ENCODE data around the gene SLFN11.

SLFN11 gene

DNA sequence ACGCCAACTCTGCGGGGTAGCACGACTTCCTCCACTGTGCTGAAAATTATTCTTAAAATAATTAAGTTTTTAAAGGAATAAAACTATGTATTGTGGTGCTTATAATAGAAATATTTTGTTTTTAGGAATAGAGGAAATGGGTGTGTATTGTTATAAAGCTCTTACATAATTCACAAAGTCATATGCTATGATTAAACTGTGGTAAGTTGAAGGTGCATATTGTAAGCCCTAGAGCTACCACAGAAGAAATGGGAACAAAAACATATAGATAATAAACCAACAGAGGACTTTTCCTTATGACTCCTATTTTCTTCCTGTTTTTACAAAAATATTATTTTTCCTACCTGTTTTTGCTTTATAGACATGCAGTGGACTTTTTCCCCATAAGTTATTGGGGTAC lies 4.3 kb upstream of the SLFN11 start:
- no peak overlapping the region for H3K9ac ChIP-seq (ENCODE audit: low read length)
- H3K36me3 ChIP-seq (ENCODE audit: control insufficient read depth, insufficient read depth, low read length) = no peaks in the 10 kb centered on the region
- H3K4me3 ChIP-seq (ENCODE audit: low read length) = no peak overlapping the region
- H3K27me3 ChIP-seq (ENCODE audit: control insufficient read depth, insufficient read depth, low read length) = no peaks in the 10 kb centered on the region
- H3K27ac ChIP-seq (ENCODE audit: low read depth, low read length) = no peak overlapping the region
- peaks cover 5% of the 10 kb centered on the region for H3K4me1 ChIP-seq (ENCODE audit: control insufficient read depth, insufficient read depth, low read length)

DNA sequence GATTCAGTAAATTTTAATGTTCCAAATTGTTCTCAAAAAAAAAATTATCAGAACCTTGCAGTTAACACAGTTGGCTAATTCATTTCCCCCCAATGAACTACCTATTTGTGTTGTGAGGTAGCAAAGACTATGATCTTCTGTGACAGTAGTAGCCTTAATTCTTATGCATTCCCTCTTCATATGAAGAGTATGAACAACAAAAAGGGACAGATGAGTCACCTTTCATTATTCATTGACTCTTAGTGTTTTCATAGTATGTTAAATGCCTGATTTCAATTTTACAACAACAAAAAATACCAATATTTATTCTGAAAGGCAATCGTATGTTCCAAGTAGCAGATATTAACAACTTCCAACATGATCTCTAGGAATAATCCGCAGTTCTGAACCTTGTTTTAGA lies 3.6 kb upstream of the SLFN11 start:
- H3K4me3 ChIP-seq (ENCODE audit: low read length) = no peak overlapping the region
- H3K4me1 ChIP-seq (ENCODE audit: control insufficient read depth, insufficient read depth, low read length) = peaks cover 5% of the 10 kb centered on the region
- H3K36me3 ChIP-seq (ENCODE audit: control insufficient read depth, insufficient read depth, low read length) = no peaks in the 10 kb centered on the region
- no peaks in the 10 kb centered on the region for H3K27me3 ChIP-seq (ENCODE audit: control insufficient read depth, insufficient read depth, low read length)
- no peak overlapping the region for H3K9ac ChIP-seq (ENCODE audit: low read length)
- H3K27ac ChIP-seq (ENCODE audit: low read depth, low read length) = no peak overlapping the region

DNA sequence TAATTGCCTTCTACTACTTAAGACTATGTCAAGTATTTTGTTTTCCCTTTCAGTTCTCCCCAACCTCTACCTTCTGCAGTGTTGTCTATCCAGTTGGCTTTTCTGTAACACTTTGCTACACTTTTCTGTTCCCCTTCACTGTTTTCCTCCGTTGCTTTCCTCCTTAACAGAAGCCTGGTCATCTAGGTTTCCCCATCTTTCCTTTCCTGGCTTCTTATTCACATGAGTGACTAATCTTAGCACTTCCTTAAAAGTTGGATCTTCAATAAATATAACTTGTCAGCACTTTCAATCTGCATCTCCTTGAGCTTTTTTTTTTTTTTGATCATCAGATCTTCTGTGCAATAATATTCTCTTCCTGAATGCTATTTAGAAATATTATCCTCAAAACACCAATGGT lies 2.8 kb upstream of the SLFN11 start:
- Histone ChIP-seq H3K36me3 (ENCODE audit: control insufficient read depth, insufficient read depth, low read length) (no peaks in the 10 kb centered on the region), H3K4me3 (ENCODE audit: low read length) (no peak overlapping the region), H3K9ac (ENCODE audit: low read length) (no peak overlapping the region), H3K27ac (ENCODE audit: low read depth, low read length) (peak overlapping the region; percentile 32), H3K27me3 (ENCODE audit: control insufficient read depth, insufficient read depth, low read length) (no peaks in the 10 kb centered on the region), H3K4me1 (ENCODE audit: control insufficient read depth, insufficient read depth, low read length) (peaks cover 5% of the 10 kb centered on the region)

DNA sequence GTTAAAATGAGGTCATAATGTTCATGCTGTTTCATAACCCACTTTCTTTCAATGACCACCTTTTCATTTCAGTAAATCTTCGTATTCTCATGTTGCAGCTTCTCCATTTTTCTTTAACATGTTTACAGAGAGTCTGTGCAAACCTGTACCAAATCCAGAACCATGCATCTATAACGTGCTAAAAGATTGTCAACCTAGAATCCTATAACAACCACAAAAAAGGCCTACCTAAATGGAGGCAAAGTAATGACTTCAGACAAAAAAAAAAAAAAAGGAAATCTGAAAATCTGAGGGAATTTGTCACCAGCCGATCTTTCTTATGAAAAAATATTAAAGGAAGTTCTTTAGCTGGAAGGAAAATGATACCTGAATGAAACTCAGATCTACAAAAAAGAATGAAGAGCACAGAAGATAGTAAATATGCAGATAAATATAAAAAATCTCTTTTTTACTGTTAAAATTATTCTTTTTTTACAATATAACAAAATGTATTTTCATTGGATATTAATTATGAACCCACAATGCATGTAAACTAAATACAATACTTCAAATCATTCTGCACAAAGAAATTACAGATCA lies 1.4 kb upstream of the SLFN11 start:
- Histone ChIP-seq H3K4me1 (ENCODE audit: control insufficient read depth, insufficient read depth, low read length) (peaks cover 5% of the 10 kb centered on the region), H3K27ac (ENCODE audit: low read depth, low read length) (peak overlapping the region; percentile 97), H3K9ac (ENCODE audit: low read length) (peak overlapping the region; percentile 76), H3K4me3 (ENCODE audit: low read length) (peak overlapping the region; percentile 71), H3K27me3 (ENCODE audit: control insufficient read depth, insufficient read depth, low read length) (no peaks in the 10 kb centered on the region), H3K36me3 (ENCODE audit: control insufficient read depth, insufficient read depth, low read length) (no peaks in the 10 kb centered on the region)

DNA sequence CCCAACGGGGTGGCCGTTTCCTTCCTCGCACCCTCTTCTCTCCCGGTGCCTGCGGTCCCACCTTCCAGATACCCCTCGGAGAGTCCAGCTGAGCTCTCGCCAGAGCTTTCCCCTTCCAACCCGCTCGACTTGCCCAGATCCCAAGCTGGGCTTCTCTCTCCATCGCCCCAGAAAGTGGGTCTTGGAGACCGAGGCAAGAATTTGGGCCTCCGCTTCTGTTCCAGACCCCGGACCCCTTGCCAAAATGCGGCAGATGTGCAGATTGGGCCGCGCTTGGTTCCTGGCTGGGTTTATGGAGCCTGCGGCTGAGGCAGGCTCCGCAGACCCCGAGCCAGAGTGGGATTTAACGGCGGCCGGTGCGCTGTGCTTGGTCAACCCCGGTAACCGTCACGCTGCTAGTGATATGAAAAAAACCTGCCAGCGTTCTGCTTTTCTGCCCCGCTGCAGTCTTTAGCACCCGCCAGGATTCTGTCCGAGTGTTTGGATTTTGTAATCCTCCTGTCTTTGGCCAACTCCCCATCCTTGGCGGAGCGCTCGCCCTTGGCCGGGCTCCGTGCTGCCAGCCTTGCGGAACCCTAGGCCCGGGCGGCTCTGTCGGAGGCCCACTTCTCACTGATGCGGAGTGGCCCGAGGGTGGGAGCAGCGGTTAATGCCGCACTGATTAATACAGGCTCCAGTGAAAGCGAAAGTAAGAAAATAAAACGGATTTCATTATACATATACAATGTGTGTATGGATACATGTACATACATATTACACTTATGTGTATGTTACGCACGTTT lies 754 bp upstream of the SLFN11 start:
- H3K27me3 ChIP-seq (ENCODE audit: control insufficient read depth, insufficient read depth, low read length) = no peaks in the 10 kb centered on the region
- H3K9ac ChIP-seq (ENCODE audit: low read length) = peak overlapping the region; percentile 76
- no peaks in the 10 kb centered on the region for H3K36me3 ChIP-seq (ENCODE audit: control insufficient read depth, insufficient read depth, low read length)
- peak overlapping the region; percentile 97 for H3K27ac ChIP-seq (ENCODE audit: low read depth, low read length)
- H3K4me3 ChIP-seq (ENCODE audit: low read length) = peak overlapping the region; percentile 71
- H3K4me1 ChIP-seq (ENCODE audit: control insufficient read depth, insufficient read depth, low read length) = peaks cover 5% of the 10 kb centered on the region

DNA sequence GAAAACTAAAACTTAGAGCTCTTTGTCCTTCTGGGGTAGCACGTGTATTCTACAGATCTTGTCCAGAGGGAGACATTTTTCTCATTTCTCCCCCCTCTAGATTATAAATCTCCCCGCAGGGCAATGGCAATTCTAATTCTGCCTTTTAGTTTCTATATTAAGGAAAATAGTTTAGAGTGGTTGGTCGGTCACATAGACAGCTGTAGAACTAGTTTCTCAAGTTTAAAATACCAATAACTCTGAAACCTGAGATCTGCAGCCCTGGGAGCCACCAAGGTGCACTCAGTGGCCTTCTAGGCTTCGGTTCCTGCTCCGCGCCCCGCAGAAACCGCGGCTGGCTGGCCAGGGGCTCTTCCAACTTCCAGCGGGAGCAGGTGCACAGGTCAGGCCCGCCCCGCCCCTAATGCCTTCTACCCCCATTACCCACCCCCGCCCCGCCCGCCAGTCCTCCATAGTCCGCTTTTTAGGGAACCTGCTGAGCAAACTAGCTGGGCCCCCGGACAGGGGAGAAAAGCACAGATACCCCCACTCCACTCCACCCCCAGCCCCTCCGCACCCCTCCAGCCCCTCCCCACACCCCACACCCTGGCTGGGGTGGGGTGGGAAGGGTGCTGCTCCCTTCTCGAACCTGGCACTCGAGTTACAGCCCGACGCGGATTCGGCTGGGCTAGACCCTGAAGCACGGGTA lies 431 bp downstream of the SLFN11 start:
- Histone ChIP-seq H3K27ac (ENCODE audit: low read depth, low read length) (peak overlapping the region; percentile 97), H3K4me3 (ENCODE audit: low read length) (peak overlapping the region; percentile 71), H3K27me3 (ENCODE audit: control insufficient read depth, insufficient read depth, low read length) (no peaks in the 10 kb centered on the region), H3K4me1 (ENCODE audit: control insufficient read depth, insufficient read depth, low read length) (peaks cover 5% of the 10 kb centered on the region), H3K9ac (ENCODE audit: low read length) (peak overlapping the region; percentile 57), H3K36me3 (ENCODE audit: control insufficient read depth, insufficient read depth, low read length) (no peaks in the 10 kb centered on the region)

DNA sequence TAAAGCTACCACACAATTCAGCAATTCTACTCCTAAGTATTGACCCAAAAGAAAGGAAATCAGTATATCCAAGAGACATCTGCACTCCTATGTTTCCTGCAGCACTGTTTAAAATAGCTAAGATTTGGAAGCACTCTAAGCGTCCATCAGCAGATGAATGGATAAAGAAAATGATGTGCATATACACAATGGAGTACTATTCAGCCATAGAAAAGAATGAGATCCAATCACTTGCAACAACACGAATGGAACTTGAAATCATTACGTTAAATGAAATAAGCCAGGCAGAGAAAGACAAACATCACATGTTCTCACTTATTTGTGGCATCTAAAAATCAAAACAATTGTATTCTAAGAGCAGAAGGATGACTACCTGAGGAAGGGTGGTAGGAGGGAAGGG lies 1.5 kb downstream of the SLFN11 start:
- Histone ChIP-seq H3K27me3 (ENCODE audit: control insufficient read depth, insufficient read depth, low read length) (no peaks in the 10 kb centered on the region), H3K9ac (ENCODE audit: low read length) (no peak overlapping the region), H3K27ac (ENCODE audit: low read depth, low read length) (no peak overlapping the region), H3K36me3 (ENCODE audit: control insufficient read depth, insufficient read depth, low read length) (no peaks in the 10 kb centered on the region), H3K4me3 (ENCODE audit: low read length) (no peak overlapping the region), H3K4me1 (ENCODE audit: control insufficient read depth, insufficient read depth, low read length) (peaks cover 5% of the 10 kb centered on the region)

DNA sequence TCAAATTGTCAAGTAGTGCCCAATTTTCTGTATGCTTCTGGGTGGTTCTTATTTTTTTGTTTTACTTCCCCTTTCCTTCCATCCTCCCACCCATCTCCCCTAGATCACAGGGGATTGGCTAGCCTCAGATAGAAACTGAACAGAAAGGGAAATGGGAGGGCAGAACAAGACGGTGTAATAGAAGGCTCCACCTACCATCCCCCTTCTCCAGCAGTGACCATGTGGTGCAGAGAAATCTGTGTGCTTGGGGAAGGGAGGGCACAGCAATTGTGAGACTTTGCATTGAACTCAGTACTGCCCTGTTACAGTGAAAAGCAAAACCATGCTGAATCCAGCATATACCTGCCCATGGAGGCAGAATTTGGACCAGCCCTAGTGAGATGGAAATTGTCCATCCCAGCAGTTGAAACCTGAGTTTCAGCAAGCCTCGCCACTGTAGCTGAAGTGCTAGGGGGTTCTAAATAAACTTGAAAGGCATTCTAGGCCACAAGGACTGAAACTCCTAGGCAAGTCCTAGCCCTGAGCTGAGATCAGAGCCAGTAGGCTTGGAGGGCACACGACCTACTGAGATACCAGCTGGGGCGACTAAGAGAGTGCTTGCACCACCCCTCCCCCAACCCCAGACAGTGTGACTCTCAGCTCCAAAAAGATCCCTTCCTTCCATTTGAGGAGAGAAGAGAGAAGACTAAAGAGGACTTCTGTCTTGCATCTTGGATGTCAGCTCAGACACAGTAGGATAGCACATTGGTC lies 5.2 kb downstream of the SLFN11 start:
- Histone ChIP-seq H3K27me3 (ENCODE audit: control insufficient read depth, insufficient read depth, low read length) (no peaks in the 10 kb centered on the region), H3K27ac (ENCODE audit: low read depth, low read length) (no peak overlapping the region), H3K4me1 (ENCODE audit: control insufficient read depth, insufficient read depth, low read length) (no peaks in the 10 kb centered on the region), H3K9ac (ENCODE audit: low read length) (no peak overlapping the region), H3K36me3 (ENCODE audit: control insufficient read depth, insufficient read depth, low read length) (no peaks in the 10 kb centered on the region), H3K4me3 (ENCODE audit: low read length) (no peak overlapping the region)

DNA sequence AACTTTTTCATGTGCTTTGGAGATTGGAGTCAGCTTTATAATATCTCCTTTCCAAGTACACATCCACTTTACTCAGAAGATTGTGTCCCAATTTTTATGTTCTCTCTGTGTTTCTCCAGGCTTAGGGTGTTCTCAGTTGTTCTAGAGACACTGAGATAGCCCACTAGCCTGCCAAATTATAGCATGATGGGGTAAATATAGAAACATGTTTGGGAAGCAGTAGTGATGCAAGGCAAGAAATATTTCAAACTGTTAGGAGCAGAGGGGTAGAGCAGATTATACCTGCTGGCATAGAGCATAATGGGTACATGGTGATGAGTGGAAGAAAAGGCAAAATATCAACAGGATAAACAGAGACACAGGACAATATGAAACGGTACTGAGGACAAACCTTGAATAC lies 12.4 kb downstream of the SLFN11 start:
- Histone ChIP-seq H3K4me1 (ENCODE audit: control insufficient read depth, insufficient read depth, low read length) (no peaks in the 10 kb centered on the region), H3K27ac (ENCODE audit: low read depth, low read length) (no peak overlapping the region), H3K36me3 (ENCODE audit: control insufficient read depth, insufficient read depth, low read length) (no peaks in the 10 kb centered on the region), H3K4me3 (ENCODE audit: low read length) (no peak overlapping the region), H3K9ac (ENCODE audit: low read length) (no peak overlapping the region), H3K27me3 (ENCODE audit: control insufficient read depth, insufficient read depth, low read length) (no peaks in the 10 kb centered on the region)

DNA sequence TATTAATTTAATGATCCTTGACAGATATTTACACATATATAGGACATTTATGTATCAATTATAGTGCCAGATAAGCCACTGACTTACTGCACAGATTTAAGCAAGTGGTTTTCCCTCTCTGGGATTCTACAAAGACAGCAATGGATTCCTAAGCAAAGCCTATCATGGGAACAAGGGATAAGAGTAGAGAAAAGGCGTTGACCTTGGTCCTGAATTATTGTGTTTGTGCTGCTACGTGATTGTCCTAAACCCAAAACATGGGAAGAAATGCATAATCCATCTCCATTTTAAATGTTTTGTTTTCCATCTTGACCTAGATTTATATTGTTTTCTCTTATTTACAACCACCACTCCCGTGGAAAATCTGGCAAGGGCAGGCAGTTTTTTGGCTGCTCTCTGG lies 14.0 kb downstream of the SLFN11 start:
- no peak overlapping the region for H3K9ac ChIP-seq (ENCODE audit: low read length)
- no peak overlapping the region for H3K27ac ChIP-seq (ENCODE audit: low read depth, low read length)
- H3K4me3 ChIP-seq (ENCODE audit: low read length) = no peak overlapping the region
- H3K4me1 ChIP-seq (ENCODE audit: control insufficient read depth, insufficient read depth, low read length) = no peaks in the 10 kb centered on the region
- no peaks in the 10 kb centered on the region for H3K27me3 ChIP-seq (ENCODE audit: control insufficient read depth, insufficient read depth, low read length)
- no peaks in the 10 kb centered on the region for H3K36me3 ChIP-seq (ENCODE audit: control insufficient read depth, insufficient read depth, low read length)

DNA sequence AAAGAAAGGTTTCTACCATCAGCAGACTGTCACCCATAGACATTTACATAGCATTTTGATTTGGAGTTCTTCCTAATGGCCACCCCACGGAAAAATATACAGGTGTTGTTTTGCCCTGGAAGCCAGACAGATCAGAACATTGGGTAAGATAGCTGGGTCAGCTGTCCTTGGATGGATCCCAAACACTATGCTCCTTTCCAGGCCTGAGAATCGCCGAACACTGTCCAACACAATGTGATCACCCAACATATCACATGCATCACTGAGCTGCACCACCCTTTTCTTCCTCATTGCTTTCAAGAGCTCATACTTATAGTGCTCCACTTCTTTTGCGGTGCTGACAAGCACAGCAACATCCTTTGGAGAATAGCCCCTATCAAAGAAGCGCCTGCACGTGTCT lies 21.1 kb downstream of the SLFN11 start:
- Histone ChIP-seq H3K27me3 (ENCODE audit: control insufficient read depth, insufficient read depth, low read length) (no peaks in the 10 kb centered on the region), H3K9ac (ENCODE audit: low read length) (no peak overlapping the region), H3K27ac (ENCODE audit: low read depth, low read length) (no peak overlapping the region), H3K36me3 (ENCODE audit: control insufficient read depth, insufficient read depth, low read length) (no peaks in the 10 kb centered on the region), H3K4me3 (ENCODE audit: low read length) (no peak overlapping the region), H3K4me1 (ENCODE audit: control insufficient read depth, insufficient read depth, low read length) (no peaks in the 10 kb centered on the region)

DNA sequence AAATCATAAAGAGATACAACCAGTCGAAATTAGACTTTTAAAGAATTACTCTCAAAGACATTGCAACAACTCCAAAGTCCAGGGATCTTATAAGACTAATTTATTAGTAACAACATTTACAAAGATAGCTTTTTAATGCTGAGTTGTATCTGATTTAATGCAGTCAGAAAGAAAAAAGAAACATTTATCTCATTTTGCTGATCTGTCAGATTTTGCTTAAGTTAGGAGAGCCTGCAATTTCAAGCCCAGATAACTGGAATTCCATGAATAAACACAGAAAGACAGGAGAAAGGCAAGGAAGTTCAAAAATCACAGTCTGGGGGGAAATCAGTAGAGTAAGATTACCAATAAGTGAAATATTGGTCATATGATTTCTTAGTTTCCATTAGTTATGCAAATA lies 22.9 kb downstream of the SLFN11 start:
- Histone ChIP-seq H3K27ac (ENCODE audit: low read depth, low read length) (no peak overlapping the region), H3K27me3 (ENCODE audit: control insufficient read depth, insufficient read depth, low read length) (peaks cover 4% of the 10 kb centered on the region), H3K4me3 (ENCODE audit: low read length) (no peak overlapping the region), H3K9ac (ENCODE audit: low read length) (no peak overlapping the region), H3K36me3 (ENCODE audit: control insufficient read depth, insufficient read depth, low read length) (no peaks in the 10 kb centered on the region), H3K4me1 (ENCODE audit: control insufficient read depth, insufficient read depth, low read length) (peaks cover 9% of the 10 kb centered on the region)

Data from rectal smooth muscle tissue (tissue), 1 donor.